KOPT-K1 (cell line): ENCODE data around the gene ADARB2.

Experiments
- H3K27ac ChIP-seq: fragments of 200-600 bp; sonication (generic); 2 replicates; pipeline ENCODE4 v1.5.1; 2016; ENCODE audit warnings: antibody characterized with exemption, mild to moderate bottlenecking, low read depth, low read length; ENCODE audit not compliant: poor library complexity, severe bottlenecking
- H3K36me3 ChIP-seq: fragments of 200-600 bp; sonication (generic); 2 replicates; pipeline ENCODE4 v1.5.1; 2017; ENCODE audit warnings: antibody characterized with exemption, mild to moderate bottlenecking, low read length, moderate library complexity; ENCODE audit not compliant: insufficient read depth
- H3K9me3 ChIP-seq: fragments of 200-600 bp; sonication (generic); 2 replicates; pipeline ENCODE4 v1.5.1; 2017; ENCODE audit warnings: antibody characterized with exemption, low read length, mild to moderate bottlenecking; ENCODE audit not compliant: insufficient read depth, poor library complexity, severe bottlenecking

The ADARB2 gene

DNA sequence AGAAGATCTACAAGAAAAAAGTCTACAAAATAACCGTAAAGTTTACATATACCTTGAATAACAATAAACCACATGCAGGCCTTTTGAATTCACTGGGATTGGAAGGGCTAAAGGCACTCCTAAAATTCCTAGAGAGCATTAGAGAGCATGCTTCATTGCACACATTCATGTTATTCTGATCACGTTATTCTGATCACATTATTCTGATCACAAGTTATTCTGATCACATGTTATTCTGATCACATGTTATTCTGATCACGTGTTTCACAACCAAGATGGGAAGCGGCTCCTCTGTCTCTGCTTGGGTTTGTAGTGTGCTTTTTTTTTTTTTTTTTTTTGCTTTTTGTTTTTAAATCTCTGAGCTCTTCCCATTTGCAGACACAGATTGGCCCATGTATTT is 20.5 kb downstream of the ADARB2 start:
- H3K27ac ChIP-seq, result no peak overlapping the region
- no peaks in the 10 kb centered on the region for H3K9me3 ChIP-seq
- H3K36me3 ChIP-seq, result no peaks in the 10 kb centered on the region

DNA sequence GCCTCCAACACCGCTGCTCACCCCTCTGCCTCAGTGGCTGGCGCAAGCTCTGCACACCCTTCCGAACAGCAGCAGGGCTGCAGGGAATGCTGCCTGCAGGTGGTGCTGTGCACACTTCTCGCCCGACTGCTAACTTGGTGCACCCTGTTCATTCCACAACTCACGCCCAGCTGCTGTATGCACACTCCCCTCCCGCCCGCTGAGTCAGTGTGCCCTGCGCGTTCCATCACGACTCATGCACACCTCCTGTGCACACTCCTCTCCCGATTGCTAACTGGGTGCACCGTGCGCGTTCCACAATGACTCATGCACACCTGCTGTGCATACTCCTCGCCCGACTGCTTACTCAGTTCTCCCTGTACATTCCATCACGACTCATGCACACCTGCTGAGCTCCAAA is 21.5 kb downstream of the ADARB2 start:
- H3K27ac ChIP-seq, result no peak overlapping the region
- H3K9me3 ChIP-seq, result no peaks in the 10 kb centered on the region
- H3K36me3 ChIP-seq, result no peaks in the 10 kb centered on the region

DNA sequence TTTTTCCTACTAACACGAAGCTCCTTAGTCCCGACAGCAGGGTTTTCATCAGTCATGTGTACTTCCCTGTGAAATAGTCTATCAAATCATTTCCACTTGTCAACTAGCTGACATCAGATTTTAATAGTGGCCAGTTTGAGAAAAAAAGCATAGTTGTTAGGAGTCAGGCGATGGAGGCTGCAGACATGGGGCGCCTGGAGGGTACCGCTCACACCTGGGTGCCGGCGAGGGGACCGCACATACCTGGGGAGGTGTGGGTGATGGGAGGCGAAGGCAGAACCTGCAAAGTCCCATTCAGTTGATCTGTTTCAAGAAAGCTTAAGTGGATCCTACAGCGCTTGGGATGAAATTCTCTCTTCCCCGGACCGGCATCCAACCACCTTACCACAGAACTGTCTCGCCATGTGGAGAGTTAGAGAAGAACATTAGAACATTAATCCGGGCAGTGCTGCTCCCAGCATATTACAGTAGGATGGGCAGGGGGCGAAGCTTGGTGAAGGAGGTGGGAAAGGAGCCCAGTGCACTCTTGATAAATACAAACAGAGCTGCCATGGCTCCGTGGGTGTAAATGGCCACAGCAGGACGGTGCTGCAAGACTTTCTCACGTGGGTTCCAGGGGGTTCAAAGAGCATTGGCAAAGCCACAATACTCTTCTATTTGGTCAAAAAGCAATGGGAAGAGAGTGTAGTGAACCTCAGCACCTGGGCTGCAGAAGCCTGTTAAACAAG is 24.2 kb downstream of the ADARB2 start:
- H3K27ac ChIP-seq, result no peak overlapping the region

DNA sequence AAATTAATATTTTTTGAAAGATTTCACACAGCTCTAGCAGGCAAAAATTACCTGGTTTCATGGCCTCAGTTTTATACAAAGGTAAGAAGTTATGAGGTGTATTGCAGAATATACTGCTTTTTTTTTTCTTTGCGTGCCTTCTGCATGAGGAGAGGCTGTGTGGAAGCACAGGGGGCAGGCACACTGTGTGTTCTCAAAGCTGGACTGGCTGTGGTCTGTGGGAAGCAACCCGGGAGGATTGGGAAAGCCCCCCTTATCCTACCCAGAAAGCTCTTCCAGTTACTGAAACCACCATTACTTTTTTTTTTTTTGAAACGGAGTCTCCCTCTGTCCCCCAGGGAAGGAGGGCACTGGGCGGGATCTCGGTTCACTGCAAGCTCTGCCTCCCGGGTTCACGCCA is 25.0 kb downstream of the ADARB2 start:
- no peak overlapping the region for H3K27ac ChIP-seq
- no peaks in the 10 kb centered on the region for H3K36me3 ChIP-seq
- H3K9me3 ChIP-seq, result peaks cover 2% of the 10 kb centered on the region

More for the DNA sequence above, 24.2 kb downstream of the ADARB2 start:
- Histone ChIP-seq H3K9me3 (no peaks in the 10 kb centered on the region), H3K36me3 (no peaks in the 10 kb centered on the region)

DNA sequence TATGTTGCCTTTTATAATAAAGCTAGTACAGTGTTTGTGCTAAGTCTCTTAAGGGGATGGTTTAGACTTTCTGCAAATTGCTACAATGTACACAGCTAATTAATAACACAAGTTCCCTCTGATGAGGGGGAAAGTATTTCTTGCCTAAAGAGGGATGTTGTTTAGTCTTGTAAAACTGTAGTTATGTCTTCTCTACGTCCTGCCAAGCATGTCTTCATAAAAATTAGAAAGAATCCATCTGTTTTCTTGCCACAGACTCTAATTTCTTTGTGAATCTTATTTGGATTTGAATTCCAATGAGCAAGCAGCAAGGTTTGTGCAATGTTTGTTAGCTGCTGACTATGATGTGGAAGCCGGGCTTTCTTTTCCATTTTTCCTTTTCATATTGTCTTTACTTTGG is 28.2 kb downstream of the ADARB2 start:
- Histone ChIP-seq H3K36me3 (no peaks in the 10 kb centered on the region), H3K9me3 (peaks cover 12% of the 10 kb centered on the region), H3K27ac (no peak overlapping the region)

DNA sequence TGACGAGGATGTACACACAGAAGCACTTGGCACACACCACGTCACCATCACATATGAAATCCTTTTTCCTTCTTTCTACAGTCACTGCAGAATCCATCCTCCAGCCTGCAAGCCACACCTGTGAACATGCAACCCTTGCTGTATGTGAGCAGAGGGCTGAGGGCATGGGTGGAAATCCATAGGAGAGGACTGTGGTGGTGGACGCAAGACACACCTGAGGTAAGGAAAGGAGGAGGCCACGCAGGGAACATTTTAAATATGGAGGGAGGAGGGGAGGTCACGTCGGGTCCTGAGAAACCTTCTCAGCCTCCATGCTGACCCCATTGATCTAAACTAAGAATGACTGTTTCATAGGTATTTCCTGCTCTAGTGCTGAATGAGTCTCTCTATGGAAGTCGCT is 28.6 kb downstream of the ADARB2 start:
- Histone ChIP-seq H3K9me3 (peaks cover 12% of the 10 kb centered on the region), H3K36me3 (no peaks in the 10 kb centered on the region), H3K27ac (no peak overlapping the region)

DNA sequence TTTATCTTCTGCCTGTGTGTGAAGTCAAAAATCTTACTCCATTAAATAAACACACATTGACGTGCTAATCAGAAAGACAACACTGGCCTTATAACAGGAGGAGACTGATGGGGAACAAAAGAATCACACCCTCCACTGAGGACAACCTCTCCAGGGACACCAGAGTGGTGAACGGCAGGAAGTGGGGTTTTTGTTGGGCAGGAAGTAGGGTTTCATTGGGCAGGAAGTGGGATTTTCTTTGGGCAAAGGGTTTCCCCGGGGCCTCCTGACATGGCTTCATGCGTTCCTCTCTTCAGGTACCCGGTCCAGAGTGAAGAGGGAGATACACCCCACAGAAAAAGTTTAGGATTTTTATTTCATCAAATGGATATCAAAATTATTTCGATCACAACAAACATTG is 30.6 kb downstream of the ADARB2 start:
- no peak overlapping the region for H3K27ac ChIP-seq
- peaks cover 12% of the 10 kb centered on the region for H3K9me3 ChIP-seq
- no peaks in the 10 kb centered on the region for H3K36me3 ChIP-seq

DNA sequence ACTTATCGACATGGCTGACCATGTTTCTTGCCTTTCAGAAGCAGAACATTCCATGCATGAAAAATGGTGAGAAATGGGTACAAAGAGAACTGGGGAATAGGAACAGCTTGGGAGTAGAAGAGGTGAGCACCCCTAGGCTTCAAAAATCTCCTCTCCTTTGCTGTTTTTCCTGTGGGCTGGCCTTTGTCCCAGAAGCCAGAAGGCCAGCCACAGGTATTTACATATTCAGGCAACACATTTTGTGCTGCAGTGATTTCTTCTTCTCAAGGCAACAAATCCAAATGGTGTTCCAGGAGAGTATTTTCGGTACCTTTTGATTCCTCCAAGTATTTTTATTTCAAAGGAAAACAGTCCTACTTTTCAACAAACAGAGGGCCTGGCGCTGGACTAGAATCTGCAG is 31.1 kb downstream of the ADARB2 start:
- H3K27ac ChIP-seq, result no peak overlapping the region
- no peaks in the 10 kb centered on the region for H3K36me3 ChIP-seq
- H3K9me3 ChIP-seq, result peaks cover 12% of the 10 kb centered on the region

DNA sequence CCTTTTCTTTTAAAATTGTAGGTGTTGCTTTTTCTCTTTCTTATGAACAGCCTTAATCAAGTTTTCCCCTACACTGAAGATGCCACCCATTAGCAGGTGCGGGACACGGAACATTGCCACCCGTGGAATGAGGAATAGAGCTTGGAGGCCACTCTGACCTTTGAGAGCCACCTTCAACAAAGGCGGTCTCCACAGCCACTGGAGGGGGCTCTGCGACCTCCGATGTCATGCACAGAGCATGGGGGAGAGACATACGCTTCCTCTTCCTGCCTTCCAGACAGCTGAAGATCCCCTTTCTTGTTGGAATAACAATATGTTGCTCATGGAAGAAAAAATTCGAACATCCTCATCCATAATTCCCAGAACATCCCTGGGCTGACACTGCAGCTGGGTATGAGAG is 39.1 kb downstream of the ADARB2 start:
- Histone ChIP-seq H3K9me3 (peaks cover 4% of the 10 kb centered on the region), H3K27ac (no peak overlapping the region), H3K36me3 (no peaks in the 10 kb centered on the region)

DNA sequence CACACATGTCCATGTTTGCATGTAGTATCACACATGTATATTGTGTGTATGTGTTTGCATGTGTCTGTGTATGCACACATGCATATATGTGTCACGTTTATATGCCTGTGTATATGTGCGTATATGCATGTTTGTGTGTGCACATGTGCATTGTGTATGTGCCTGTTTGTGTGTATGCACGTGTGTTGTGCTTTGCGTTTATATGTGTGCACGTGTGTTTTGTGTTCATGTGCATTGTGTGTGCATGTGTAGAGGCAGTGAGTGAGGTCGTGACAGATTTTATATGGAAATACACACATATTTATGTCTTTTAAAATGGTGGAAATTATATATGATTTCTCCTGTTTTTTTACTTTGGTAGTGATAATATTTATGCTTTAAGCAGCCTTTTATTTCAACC is 41.2 kb downstream of the ADARB2 start:
- H3K27ac ChIP-seq, result no peak overlapping the region
- no peaks in the 10 kb centered on the region for H3K36me3 ChIP-seq
- H3K9me3 ChIP-seq, result peaks cover 4% of the 10 kb centered on the region

DNA sequence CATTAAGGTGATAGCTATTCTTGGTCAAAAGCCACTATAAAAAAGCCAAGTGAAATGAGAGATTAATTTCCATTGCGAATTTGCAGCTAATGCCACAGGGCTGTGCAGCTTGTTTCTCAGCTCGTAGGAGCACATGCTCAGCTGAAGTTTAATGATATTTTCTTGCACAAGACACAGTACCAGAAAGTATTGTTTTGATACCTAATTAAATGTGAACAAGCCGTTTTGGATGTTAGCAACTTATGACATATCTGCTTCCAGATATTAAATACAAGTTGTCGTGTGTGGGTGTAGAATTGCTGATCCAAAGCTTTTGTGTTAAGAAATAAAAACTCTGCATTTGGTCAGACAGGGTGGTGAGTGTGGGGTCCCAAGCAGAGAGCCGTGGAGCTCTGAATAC is 47.2 kb downstream of the ADARB2 start:
- Histone ChIP-seq H3K36me3 (no peaks in the 10 kb centered on the region), H3K9me3 (no peaks in the 10 kb centered on the region)

DNA sequence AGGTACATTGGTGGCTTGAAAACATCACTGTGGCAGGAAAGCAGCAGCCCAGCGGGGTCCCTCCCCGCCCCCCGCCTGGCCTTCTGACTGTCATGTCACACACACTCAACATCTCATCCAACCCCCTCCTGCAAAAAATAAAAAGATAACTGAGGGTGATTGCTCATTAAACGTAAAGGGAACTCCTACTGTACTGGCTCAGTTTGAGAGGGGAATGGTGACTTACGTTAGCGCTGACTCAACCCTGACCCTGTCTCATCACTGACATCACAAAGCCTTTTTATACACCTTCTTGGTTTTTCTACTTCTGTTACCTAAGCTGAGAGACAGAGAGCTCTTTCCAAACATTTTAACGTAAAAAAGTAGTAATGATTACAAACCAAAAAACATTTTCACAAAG is 48.8 kb downstream of the ADARB2 start:
- Histone ChIP-seq H3K27ac (no peak overlapping the region), H3K36me3 (no peaks in the 10 kb centered on the region)

More for the DNA sequence above, 47.2 kb downstream of the ADARB2 start:
- no peak overlapping the region for H3K27ac ChIP-seq

DNA sequence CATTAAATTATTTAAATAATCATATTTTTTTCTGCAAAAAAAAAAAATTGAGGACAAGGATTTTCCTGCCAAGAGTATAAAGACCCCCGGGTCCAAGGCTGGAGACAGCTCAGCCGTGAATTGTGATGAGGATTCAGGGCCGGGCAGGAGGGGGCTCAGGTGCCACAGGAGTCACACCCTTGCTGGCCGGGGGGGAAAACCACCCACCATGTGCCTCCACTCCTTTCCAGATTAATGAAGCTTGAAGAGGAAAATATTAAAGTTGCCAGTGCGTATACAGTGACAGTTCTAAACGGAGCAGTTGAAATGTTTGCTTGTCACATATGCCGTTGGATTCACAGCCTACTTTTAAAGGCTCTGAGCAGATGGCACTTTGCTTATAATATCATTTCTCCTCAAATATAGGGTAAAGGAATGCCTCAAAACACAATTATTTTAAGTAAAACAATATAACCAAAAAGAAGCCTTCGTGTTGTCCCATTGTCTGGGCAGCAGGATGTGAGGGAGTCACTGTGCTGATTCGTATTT is 49.6 kb downstream of the ADARB2 start:
- Histone ChIP-seq H3K36me3 (no peaks in the 10 kb centered on the region), H3K9me3 (no peaks in the 10 kb centered on the region), H3K27ac (no peak overlapping the region)

More for the DNA sequence above, 48.8 kb downstream of the ADARB2 start:
- H3K9me3 ChIP-seq, result no peaks in the 10 kb centered on the region

DNA sequence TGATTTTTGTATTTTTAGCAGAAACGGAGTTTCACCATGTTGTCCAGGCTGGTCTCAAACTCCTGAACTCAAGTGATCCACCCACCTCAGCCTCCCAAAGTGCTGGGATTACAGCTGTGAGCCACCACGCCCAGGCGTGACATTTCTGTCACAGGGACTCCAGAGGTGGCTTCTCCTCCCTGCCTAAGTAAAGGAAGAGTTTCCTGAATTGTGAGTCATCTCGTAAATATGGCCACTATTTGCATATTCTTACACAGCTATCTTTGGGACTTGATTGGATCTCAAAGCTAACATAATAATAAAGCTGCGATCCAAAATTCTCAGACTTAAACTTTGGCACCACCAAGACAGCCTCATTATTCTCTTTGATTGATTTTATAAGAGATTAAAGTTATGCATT is 50.1 kb downstream of the ADARB2 start:
- Histone ChIP-seq H3K9me3 (no peaks in the 10 kb centered on the region), H3K36me3 (no peaks in the 10 kb centered on the region), H3K27ac (no peak overlapping the region)

DNA sequence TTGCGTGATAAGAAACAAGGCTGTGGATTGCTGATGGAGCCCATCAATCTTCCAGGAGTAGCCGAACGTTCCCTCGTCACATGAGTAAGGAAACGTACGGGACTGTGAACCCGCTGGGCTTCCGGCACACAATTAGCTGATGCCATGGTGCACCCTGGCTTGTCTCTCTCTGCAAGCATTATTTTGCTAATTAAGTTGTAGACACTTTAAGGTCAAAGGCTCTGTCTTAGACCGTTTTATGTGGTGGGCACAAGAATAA is 50.9 kb downstream of the ADARB2 start:
- no peaks in the 10 kb centered on the region for H3K9me3 ChIP-seq
- no peaks in the 10 kb centered on the region for H3K36me3 ChIP-seq
- H3K27ac ChIP-seq, result no peak overlapping the region

DNA sequence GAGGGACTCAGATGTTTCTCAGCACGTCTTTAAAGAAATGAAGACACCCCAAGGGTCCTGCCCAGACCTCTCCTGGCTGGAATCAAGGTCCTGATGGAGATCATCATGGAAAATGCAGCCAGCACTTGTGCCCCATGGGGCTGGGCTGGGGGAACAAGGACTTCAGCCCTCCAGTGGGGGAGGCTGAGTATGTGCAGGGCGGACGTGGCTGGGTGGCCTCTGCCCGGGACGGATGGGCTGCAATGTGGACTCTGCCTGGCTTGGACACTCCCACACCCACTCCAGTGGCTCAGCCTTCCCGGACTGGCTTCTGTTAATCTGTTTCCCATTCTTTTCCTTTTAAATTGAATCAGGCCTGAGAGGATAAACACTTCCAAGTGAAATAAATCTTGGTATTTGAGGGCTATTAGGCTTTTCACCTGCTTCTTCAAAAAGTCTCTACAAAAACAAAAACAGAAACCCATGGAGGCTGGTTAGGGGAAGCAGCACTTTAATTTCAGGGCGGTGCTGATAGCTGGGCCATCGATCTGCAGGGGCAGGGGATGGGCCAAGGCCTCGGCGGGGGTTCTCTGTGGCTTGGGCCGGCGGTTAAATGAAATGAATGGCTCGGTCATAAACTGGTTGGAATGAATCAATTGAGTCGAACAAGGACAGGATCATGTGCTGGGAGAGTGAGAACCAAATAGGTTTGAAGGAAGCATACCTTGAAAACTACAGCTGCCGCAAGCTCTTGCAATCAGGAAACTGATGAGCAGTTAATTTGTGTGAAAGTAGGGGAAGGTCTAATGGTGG is 51.4 kb downstream of the ADARB2 start:
- Histone ChIP-seq H3K36me3 (no peaks in the 10 kb centered on the region), H3K9me3 (no peaks in the 10 kb centered on the region), H3K27ac (no peak overlapping the region)
